Loucy (cell line): Measurements from ENCODE around the gene GNPTAB.

Source experiments
- H2AFZ ChIP-seq: fragments of 200-600 bp; sonication (generic); 2 replicates; pipeline ENCODE4 v1.6.0; 2016; ENCODE audit warnings: antibody characterized with exemption, mild to moderate bottlenecking, low read length, moderate library complexity
- H3F3A ChIP-seq: fragments of 200-600 bp; 2 replicates; pipeline ENCODE4 v1.6.0; 2016; ENCODE audit warnings: antibody characterized with exemption, low read depth, mild to moderate bottlenecking
- H3K27me3 ChIP-seq: fragments of 200-600 bp; sonication (generic); 2 replicates; pipeline ENCODE4 v1.6.1; 2014; ENCODE audit warnings: low read length, mild to moderate bottlenecking; ENCODE audit not compliant: insufficient read depth, poor library complexity, severe bottlenecking
- H3K36me3 ChIP-seq: fragments of 200-600 bp; sonication (generic); 2 replicates; pipeline ENCODE4 v1.6.1; 2016; ENCODE audit warnings: low read length; ENCODE audit not compliant: insufficient read depth
- H3K4me1 ChIP-seq: fragments of 200-600 bp; sonication (generic); 2 replicates; pipeline ENCODE4 v1.5.1; 2014; ENCODE audit warnings: low read length, mild to moderate bottlenecking; ENCODE audit not compliant: insufficient read depth, poor library complexity, severe bottlenecking
- H3K4me2 ChIP-seq: fragments of 200-600 bp; sonication (generic); 2 replicates; pipeline ENCODE4 v1.6.0; 2014; ENCODE audit warnings: antibody characterized with exemption, low read length, low read depth, mild to moderate bottlenecking; ENCODE audit not compliant: poor library complexity, severe bottlenecking
- H3K4me3 ChIP-seq: fragments of 200-600 bp; sonication (generic); 2 replicates; pipeline ENCODE4 v1.5.1; 2014; ENCODE audit warnings: low read length, mild to moderate bottlenecking, mixed read lengths; ENCODE audit not compliant: poor library complexity, severe bottlenecking
- H3K79me2 ChIP-seq: fragments of 200-600 bp; sonication (generic); 2 replicates; pipeline ENCODE4 v1.6.1; 2014; ENCODE audit warnings: low read length; ENCODE audit not compliant: insufficient read depth
- H3K9ac ChIP-seq: fragments of 200-600 bp; sonication (generic); 2 replicates; pipeline ENCODE4 v1.6.0; 2014; ENCODE audit warnings: mild to moderate bottlenecking, low read depth, low read length, moderate library complexity; ENCODE audit not compliant: poor library complexity, severe bottlenecking
- H3K9me2 ChIP-seq: fragments of 200-600 bp; sonication (generic); replicated peaks from 2 replicates; pipeline ENCODE4 v1.6.1; 2016; ENCODE audit warnings: low read depth, low read length, mixed read lengths
- H3K9me3 ChIP-seq: fragments of 200-600 bp; sonication (generic); 2 replicates; pipeline ENCODE4 v1.6.1; 2014; ENCODE audit warnings: mild to moderate bottlenecking, antibody characterized with exemption, low read length, low read depth; ENCODE audit not compliant: insufficient read depth
- H4K20me1 ChIP-seq: fragments of 200-600 bp; sonication (generic); 2 replicates; pipeline ENCODE4 v1.6.0; 2014; ENCODE audit warnings: antibody characterized with exemption, low read length, mild to moderate bottlenecking; ENCODE audit not compliant: insufficient read depth, poor library complexity, severe bottlenecking
- CTCF ChIP-seq: fragments of 200-600 bp; sonication (generic); conservative IDR thresholded peaks from 2 replicates; pipeline ENCODE4 v1.5.1; 2014; ENCODE audit warnings: mild to moderate bottlenecking, antibody characterized with exemption, low read length
- EZH2phosphoT487 ChIP-seq: fragments of 200-600 bp; IDR thresholded peaks from 2 replicates; pipeline ENCODE4 v1.6.1; 2018; ENCODE audit warnings: antibody characterized with exemption, mild to moderate bottlenecking, moderate library complexity, borderline replicate concordance

GNPTAB gene

GRCh38 chr12:101785671-101786070 is 45.1 kb downstream of the GNPTAB start:
- Histone ChIP-seq H3F3A (no peaks in the 10 kb centered on the region), H3K36me3 (peaks cover 46% of the 10 kb centered on the region; the same call in 1 of the 2 replicates), H3K27me3 (no peaks in the 10 kb centered on the region), H3K79me2 (no peaks in the 10 kb centered on the region), H3K4me1 (peaks cover 14% of the 10 kb centered on the region), H2AFZ (no peak overlapping the region), H3K4me2 (no peak overlapping the region), H3K9ac (no peak overlapping the region), H3K9me3 (no peaks in the 10 kb centered on the region), H3K9me2 (no peaks in the 10 kb centered on the region), H3K4me3 (no peak overlapping the region), H4K20me1 (no peaks in the 10 kb centered on the region)
- no peak for TF ChIP-seq CTCF
- TF ChIP-seq EZH2phosphoT487: no peak

- TF ChIP-seq CTCF (no peak), EZH2phosphoT487 (no peak)
- Histone ChIP-seq H3K4me1 (peaks cover 14% of the 10 kb centered on the region), H4K20me1 (no peaks in the 10 kb centered on the region)
Measured at GRCh38 chr12:101784376-101784775, 46.4 kb downstream of the GNPTAB start.

GRCh38 chr12:101783838-101784237 is 46.9 kb downstream of the GNPTAB start:
- Histone ChIP-seq H3K27me3 (no peaks in the 10 kb centered on the region), H3K4me2 (peak overlapping the region; percentile 11), H2AFZ (no peak overlapping the region), H3K9me2 (no peaks in the 10 kb centered on the region), H3K9me3 (no peaks in the 10 kb centered on the region), H3F3A (no peaks in the 10 kb centered on the region), H3K79me2 (no peaks in the 10 kb centered on the region), H3K9ac (no peak overlapping the region), H4K20me1 (no peaks in the 10 kb centered on the region), H3K36me3 (peaks cover 44% of the 10 kb centered on the region), H3K4me1 (peaks cover 16% of the 10 kb centered on the region), H3K4me3 (no peak overlapping the region)
- TF ChIP-seq EZH2phosphoT487 (no peak), CTCF (no peak)

More at GRCh38 chr12:101784376-101784775, 46.4 kb downstream of the GNPTAB start:
- H2AFZ ChIP-seq: no peak overlapping the region
- no peaks in the 10 kb centered on the region for H3K79me2 ChIP-seq
- no peak overlapping the region for H3K4me3 ChIP-seq
- no peaks in the 10 kb centered on the region for H3K9me2 ChIP-seq
- H3K4me2 ChIP-seq: no peak overlapping the region
- peaks cover 45% of the 10 kb centered on the region for H3K36me3 ChIP-seq
- no peaks in the 10 kb centered on the region for H3K9me3 ChIP-seq
- no peak overlapping the region for H3K9ac ChIP-seq
- no peaks in the 10 kb centered on the region for H3F3A ChIP-seq
- H3K27me3 ChIP-seq: no peaks in the 10 kb centered on the region
